ENCODE results near the gene ATP6V1C2.

- no peak for TF ChIP-seq JUND (IDR thresholded peaks at IDR 0.05; ENCODE audit: borderline replicate concordance, low read depth, low read length)
- TF ChIP-seq JUND (tag; IDR thresholded peaks at IDR 0.05; ENCODE audit: borderline replicate concordance, low read depth, low read length) = no peak
- no peak for TF ChIP-seq CTCF (IDR thresholded peaks at IDR 0.05 in 2 of 3, conservative IDR thresholded peaks at IDR 0.05 in 1 of 3; ENCODE audit: insufficient read depth in 2 of 3, low read depth in 1 of 3, low read length in 3 of 3)
- TF ChIP-seq ZNF282 (CRISPR knock-in tag; IDR thresholded peaks at IDR 0.05) = no peak
- TF ChIP-seq TGIF2 (CRISPR knock-in tag; IDR thresholded peaks at IDR 0.05) = no peak
- no peak for TF ChIP-seq RBM25 (IDR thresholded peaks at IDR 0.05; ENCODE audit: low read depth, low read length, severe bottlenecking)
- TF ChIP-seq ZNF398 (CRISPR knock-in tag; IDR thresholded peaks at IDR 0.05) = no peak
- no peak for TF ChIP-seq ZNF707 (CRISPR knock-in tag; conservative IDR thresholded peaks at IDR 0.05)
- TF ChIP-seq ZNF76 (CRISPR knock-in tag; IDR thresholded peaks at IDR 0.05; ENCODE audit: borderline replicate concordance) = no peak
- no peak for TF ChIP-seq SP1 (CRISPR knock-in tag; IDR thresholded peaks at IDR 0.05)
- no peak for TF ChIP-seq CREB1 (IDR thresholded peaks at IDR 0.05)
- no peak for TF ChIP-seq CREB1 (CRISPR knock-in tag; IDR thresholded peaks at IDR 0.05)
- no peak for TF ChIP-seq ZNF143 (CRISPR knock-in tag; IDR thresholded peaks at IDR 0.05)
These were observed 43.2 kb upstream of the ATP6V1C2 start for GRCh38 chr2:10678225-10678624.

Measured in K562 (cell line).